ENCODE results near the gene ATG5. TPM values are rescaled to one million over a fixed set of nuclear protein-coding genes. Genes with fewer than 3 reads are reported as not detected.

ATG5 gene
- polyA plus RNA-seq, 1 donor (not counting 4 experiments of a cell fraction or from before 2014, with no cell fraction given): 60.0 TPM

DNA sequence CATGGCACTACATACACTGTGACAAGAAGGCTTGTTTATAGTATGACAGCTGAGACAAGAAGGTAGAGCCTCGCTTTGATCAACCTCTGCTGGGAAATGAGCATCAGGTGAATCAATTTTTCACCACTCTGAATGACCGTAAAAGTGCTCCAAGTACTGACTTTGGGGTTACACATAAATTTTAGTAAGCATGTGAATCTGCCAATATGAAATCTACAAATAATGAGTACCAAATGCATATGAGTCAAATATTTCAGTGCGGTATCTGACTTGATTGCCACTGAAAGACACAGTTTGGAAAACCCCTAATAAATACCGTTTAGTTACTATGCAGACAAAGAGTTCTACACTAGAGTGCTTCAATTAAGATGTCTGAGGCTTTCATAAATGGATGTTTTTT, 77.8 kb downstream of the ATG5 start:
- FAIRE-seq (no peak), DNase-seq (ENCODE audit: low read depth, low spot score) (no peak)
- no peaks in the 10 kb centered on the region for H3K9me1 ChIP-seq (ENCODE audit: control insufficient read depth, extremely low read depth, insufficient read depth, low read length)
- no peak overlapping the region for H2AFZ ChIP-seq (ENCODE audit: control insufficient read depth, low read length)
- dilution Hi-C loops (cut with MboI; ENCODE audit: extremely low pct_ligation_motif_present, low sequenced_read_pairs): no loop called here
- H3K27ac ChIP-seq (ENCODE audit: control insufficient read depth, insufficient read depth, low read length): no peak overlapping the region
- H3K27me3 ChIP-seq (ENCODE audit: control insufficient read depth, extremely low read depth, insufficient read depth, low read length): no peaks in the 10 kb centered on the region
- H3K4me3 ChIP-seq (ENCODE audit: control insufficient read depth in 2 of 3, extremely low read depth in 1 of 3, insufficient read depth in 2 of 3, low read depth in 1 of 3, low read length in 3 of 3): no peak overlapping the region
- H3K4me2 ChIP-seq (ENCODE audit: control insufficient read depth, extremely low read depth, insufficient read depth, low read depth, low read length): no peak overlapping the region
- H3K36me3 ChIP-seq (ENCODE audit: control insufficient read depth in 2 of 2, extremely low read depth in 1 of 2, insufficient read depth in 2 of 2, low read length in 2 of 2): peaks cover 4 to 5% of the 10 kb centered on the region in 2 experiments
- no peaks in the 10 kb centered on the region for H3K4me1 ChIP-seq (ENCODE audit: control insufficient read depth, extremely low read depth, insufficient read depth, low read length)
- no peaks in the 10 kb centered on the region for H4K20me1 ChIP-seq (ENCODE audit: control insufficient read depth, extremely low read depth, insufficient read depth, low read length)
- H3K9ac ChIP-seq (ENCODE audit: control insufficient read depth, extremely low read depth, insufficient read depth, low read length): no peak overlapping the region
- H3K9me3 ChIP-seq (ENCODE audit: control insufficient read depth, low read depth, low read length): no peaks in the 10 kb centered on the region
- H3K79me2 ChIP-seq (ENCODE audit: control insufficient read depth, insufficient read depth, low read length): peaks cover 18% of the 10 kb centered on the region
- no peak for TF ChIP-seq EZH2 (IDR thresholded peaks at IDR 0.05; ENCODE audit: low read length)
- no peak for TF ChIP-seq CTCF (optimal IDR thresholded peaks at IDR 0.05 in 1 of 3, IDR thresholded peaks at IDR 0.05 in 1 of 3, conservative IDR thresholded peaks at IDR 0.05 in 1 of 3; ENCODE audit: extremely low read depth in 1 of 3, insufficient read depth in 2 of 3, low read length in 3 of 3)

DNA sequence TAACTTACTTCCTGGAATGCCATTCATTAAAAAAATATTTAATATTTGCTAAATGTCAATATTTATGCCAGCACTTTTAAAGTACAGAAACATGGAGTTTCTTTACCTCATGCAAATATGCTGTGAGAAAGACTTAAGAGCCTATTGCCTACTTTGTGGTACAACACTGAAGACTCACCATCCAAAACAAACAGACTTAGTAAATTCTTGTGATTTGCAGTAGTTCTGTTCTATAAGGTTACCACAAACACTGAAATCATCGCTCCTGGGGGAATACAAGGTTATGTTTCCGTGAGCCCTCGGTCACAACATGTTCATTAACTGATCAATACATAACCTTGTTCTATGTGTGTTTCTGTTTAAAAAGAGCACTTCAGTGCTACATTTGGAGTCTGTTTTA, 78.3 kb downstream of the ATG5 start:
- Histone ChIP-seq H3K4me3 (ENCODE audit: control insufficient read depth in 2 of 3, extremely low read depth in 1 of 3, insufficient read depth in 2 of 3, low read depth in 1 of 3, low read length in 3 of 3) (no peak overlapping the region), H3K36me3 (ENCODE audit: control insufficient read depth in 2 of 2, extremely low read depth in 1 of 2, insufficient read depth in 2 of 2, low read length in 2 of 2) (peaks cover 4 to 5% of the 10 kb centered on the region in 2 experiments), H3K9me1 (ENCODE audit: control insufficient read depth, extremely low read depth, insufficient read depth, low read length) (no peaks in the 10 kb centered on the region), H3K9me3 (ENCODE audit: control insufficient read depth, low read depth, low read length) (no peaks in the 10 kb centered on the region), H3K79me2 (ENCODE audit: control insufficient read depth, insufficient read depth, low read length) (peaks cover 15% of the 10 kb centered on the region), H3K27me3 (ENCODE audit: control insufficient read depth, extremely low read depth, insufficient read depth, low read length) (no peaks in the 10 kb centered on the region), H3K4me1 (ENCODE audit: control insufficient read depth, extremely low read depth, insufficient read depth, low read length) (no peaks in the 10 kb centered on the region), H3K9ac (ENCODE audit: control insufficient read depth, extremely low read depth, insufficient read depth, low read length) (no peak overlapping the region), H2AFZ (ENCODE audit: control insufficient read depth, low read length) (no peak overlapping the region), H3K27ac (ENCODE audit: control insufficient read depth, insufficient read depth, low read length) (no peak overlapping the region), H4K20me1 (ENCODE audit: control insufficient read depth, extremely low read depth, insufficient read depth, low read length) (no peaks in the 10 kb centered on the region), H3K4me2 (ENCODE audit: control insufficient read depth, extremely low read depth, insufficient read depth, low read depth, low read length) (no peak overlapping the region)
- dilution Hi-C loops (cut with MboI; ENCODE audit: extremely low pct_ligation_motif_present, low sequenced_read_pairs): no loop called here
- FAIRE-seq (no peak), DNase-seq (ENCODE audit: low read depth, low spot score) (no peak)
- no peak for TF ChIP-seq CTCF (optimal IDR thresholded peaks at IDR 0.05 in 1 of 3, IDR thresholded peaks at IDR 0.05 in 1 of 3, conservative IDR thresholded peaks at IDR 0.05 in 1 of 3; ENCODE audit: extremely low read depth in 1 of 3, insufficient read depth in 2 of 3, low read length in 3 of 3)
- no peak for TF ChIP-seq EZH2 (IDR thresholded peaks at IDR 0.05; ENCODE audit: low read length)

Measured in keratinocyte (primary cell).